ENCODE measurements around the gene ATP13A2.
A peak's percentile ranks its signal among the peaks of the same experiment; 100 is the strongest.

ATP13A2 gene

DNA sequence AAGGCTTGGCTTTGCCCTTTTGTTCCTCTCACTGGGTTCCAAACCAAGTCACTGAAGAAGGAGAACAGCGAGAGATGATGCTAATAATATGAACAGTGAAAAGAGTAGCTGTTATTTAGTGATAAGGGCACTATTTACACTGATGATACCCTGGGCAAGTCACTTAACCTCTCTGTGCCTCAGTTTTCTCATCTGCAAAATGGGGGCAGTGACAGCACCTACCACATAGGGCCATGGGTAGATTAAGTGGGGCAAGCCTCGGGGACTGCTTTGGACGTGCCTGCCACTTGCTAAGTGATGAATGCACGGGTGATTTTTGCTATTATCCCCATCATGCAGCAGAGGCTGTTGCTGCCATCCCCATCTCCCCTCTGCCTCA lies 9.2 kb downstream of the ATP13A2 start:
- no peak for DNase-seq

DNA sequence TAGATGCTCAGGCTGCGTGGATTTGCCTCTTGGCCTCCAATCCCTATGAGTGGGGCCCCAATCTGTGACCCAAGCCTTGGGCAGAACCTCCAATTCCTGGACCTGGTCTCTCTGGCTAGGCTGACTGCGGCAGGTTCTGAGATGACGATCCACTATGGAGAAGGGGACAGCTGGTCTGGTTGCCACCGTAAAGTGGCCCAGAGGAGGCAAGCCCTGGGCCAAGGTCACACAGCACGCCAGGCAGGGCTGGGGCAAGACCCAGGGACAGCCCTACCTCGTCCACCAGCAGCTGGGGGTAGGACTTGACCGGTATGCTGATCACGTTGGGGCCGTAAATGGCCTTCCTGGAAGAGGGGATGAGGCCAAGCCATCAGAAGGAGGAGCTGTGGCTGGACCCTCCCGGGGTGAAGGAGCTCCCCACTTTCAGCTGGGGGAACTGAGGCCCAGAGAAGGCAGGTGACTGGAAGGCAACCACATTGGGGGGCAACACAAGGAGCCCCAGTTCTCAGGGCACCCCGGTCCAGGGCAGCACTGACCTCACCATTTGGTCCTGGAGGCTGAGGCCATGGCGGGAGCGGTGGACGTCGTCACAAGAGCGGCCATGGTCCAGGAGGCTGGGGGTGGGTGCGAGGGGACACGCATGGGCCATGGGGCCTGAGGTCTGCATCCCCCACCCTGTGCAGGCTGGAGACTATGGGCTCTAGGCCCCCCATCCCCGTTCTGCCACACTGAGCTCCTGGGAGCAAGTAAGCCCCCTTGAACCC lies 9.8 kb downstream of the ATP13A2 start:
- DNase-seq, result no peak

DNA sequence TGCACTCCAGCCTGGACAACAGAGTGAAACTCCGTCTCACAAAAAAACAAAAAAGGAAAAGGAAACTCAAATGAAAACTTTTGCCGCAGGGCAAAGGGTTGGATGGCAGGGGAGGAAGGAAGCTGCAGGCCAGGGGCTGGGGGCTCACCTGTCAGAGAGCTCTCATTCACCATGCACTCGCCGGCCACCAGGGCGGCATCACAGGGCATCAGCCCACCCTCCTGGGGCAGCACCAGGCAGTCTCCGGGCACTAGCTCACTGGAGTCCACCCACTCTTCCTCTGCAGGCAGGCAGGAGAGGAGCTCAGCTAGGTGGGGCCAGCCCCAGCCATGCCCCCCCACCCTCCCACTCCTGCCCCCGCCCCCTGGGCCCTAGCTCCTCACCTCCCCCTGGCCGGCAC lies 11.9 kb downstream of the ATP13A2 start:
- no peak for DNase-seq

DNA sequence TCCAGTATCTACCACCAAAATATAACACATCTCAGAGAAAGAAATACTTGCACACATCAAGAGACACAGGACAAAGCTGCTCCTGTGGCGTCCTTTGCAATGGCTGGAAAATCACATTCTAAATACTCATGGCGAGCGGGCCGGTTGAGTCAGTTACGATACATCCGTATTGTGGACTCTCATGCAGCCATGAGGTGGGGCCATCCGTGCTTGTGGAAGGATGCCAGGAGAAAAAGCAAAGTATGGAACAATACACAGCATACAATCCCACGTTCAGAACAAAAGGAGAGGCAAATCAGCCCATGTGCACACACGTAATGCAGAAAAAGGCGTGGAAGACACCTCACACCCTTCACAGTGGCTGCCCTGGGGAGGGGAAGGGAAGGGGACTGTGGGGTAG lies 13.1 kb downstream of the ATP13A2 start:
- no peak for DNase-seq

DNA sequence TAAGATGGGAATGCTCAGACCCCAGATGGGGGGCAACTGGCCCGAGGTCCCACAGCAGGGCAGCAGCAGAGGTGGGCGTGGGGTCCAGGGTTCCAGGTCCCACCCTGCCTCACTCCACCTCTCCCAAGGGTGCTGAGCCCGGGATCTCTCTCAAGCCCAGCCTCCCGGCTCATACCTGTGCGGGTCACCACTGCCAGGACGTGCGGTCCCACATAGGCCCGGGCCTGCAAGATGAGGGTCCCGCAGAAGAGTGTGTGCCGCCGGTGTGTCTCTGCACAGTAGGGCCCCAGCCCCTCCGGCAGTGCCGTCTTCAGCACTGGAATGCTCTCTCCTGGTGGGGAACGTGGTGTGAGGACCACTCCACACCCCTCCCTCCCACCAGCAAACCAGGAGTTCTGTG lies 14.9 kb downstream of the ATP13A2 start:
- DNase-seq, result no peak

DNA sequence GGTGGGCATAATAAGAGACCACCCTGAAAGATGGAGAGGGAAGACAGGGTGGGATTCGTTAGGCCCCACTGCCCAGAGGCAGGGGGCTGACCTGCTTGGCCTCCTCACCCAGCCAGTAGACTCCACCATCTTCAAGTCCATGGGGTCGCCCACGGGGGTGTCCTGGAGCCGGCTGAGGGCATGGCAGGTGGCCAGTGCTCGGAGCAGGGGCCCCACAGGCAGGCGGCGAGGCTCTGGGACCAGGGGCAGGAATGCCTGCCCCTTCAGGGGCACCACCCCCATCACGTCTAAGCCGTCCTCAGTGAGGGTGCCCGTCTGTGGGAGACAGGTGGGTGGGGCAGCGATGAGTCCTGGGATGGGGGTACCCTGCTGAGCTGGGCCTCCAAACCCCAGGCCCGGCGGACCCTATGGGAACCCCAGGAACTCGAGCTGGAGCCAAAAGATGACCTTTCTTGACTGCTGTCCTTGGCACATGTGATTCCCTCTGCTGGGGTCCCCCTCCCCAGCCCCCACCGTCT lies 18.1 kb downstream of the ATP13A2 start:
- no peak for DNase-seq

DNA sequence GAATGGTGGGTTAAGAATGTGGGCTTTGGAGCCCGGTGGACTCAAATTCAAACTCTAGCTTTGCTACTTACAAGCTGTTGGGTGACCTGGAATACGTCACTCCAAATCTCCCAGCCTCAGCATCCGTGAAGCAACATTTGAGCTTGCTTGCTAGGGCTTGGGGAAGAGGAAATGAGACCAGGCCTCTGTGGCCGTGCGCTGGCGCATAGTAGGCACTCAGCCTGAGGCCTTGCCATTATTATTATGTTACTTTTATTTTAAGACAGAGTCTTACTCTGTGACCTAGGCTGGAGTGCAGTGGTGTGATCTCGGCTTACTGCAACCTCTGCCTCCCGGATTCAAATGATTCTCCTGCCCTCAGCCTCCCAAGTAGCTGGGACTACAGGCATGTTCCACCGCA lies 19.1 kb downstream of the ATP13A2 start:
- DNase-seq, result no peak

DNA sequence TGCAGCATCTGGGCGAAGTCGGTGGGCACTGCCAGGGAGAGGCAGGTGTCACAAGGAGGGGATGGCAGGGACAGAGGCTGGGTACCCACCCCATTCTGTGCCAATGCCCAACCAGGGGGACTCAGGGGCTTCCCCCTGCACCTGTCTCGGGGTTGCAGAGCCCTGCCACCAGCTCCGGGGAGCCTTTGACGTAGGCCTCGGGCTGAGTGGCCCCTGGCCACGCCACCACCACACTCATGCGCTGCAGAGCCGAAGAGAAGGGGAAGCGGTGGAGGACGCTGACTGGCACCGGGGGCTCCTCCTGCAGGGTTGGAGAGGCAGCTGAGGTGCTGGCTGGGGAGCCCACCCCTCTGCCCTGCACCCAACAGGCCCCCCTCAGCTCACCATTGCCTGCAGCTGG lies 19.6 kb downstream of the ATP13A2 start:
- no peak for DNase-seq

DNA sequence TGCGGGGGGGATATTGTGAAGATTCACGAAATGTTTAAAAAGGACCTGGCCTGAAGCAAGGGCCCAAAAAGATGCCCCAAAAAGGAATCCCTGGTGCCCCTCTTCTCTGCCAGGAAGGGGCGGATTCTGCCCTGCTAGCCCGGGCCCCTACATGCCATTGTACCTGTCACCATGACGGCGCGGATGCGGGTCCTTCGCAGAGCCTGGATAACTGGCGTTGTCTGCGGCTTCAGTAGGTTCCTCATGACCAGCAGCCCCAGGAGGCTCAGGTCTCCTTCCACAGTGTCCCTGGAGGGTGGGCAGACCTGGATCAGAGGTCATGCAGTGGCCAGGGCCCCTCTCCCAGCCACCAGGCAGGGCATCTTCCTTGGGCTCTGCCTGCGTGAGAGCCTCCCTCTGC lies 20.2 kb downstream of the ATP13A2 start:
- no peak for DNase-seq

DNA sequence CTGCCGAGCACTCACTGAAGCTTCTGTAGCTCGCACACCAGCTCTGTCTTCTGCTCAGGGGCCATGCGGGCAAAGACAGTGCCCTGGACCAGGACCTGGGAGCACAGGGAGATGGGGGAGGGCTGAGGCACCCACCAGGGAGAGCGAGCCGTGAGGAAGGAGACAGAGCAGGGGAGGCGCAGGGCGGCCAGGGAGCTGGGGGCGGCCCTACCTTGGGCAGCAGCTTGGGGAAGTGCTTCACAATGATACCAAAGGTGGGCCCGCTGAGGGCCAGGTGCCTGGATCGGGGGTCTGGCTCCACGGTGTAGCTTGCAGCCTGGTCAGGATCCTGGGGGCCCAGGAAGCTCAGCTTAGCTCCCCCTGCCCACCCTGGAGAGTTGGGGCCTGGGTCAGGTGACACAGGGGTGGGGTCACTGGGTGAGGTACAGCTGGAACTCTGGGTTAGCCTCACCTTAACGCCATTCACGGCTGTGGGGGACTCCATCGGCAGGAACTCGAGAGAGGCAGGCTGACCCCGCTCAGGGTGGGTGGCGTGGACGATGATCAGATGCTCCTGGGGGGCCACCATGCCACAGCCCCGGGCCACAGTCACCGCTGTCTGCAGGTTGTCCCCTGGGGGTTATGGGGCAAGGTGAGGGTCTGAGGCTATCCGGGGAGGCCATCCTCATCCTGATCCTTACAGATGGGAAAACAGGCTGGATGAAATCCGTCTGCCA lies 21.9 kb downstream of the ATP13A2 start:
- DNase-seq, result no peak

DNA sequence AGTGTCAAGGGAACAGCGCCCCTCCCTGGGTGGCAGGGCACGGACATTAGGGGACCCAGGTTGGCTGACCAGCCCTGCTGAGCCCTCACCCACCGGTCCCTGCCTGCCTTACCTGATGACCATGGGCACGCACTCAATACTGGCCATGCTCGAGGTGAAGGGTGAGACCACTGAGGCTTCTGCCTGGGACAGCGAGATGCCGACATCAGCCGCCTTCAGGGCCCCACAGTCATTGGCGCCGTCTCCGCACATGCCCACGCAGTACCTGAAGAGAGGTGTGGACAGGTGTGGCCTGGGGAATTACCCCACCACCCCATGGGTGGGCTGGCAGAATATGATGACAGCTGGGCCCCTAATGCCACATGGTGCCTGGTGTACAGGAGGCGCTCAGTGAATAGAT lies 23.5 kb downstream of the ATP13A2 start:
- DNase-seq, result no peak

DNA sequence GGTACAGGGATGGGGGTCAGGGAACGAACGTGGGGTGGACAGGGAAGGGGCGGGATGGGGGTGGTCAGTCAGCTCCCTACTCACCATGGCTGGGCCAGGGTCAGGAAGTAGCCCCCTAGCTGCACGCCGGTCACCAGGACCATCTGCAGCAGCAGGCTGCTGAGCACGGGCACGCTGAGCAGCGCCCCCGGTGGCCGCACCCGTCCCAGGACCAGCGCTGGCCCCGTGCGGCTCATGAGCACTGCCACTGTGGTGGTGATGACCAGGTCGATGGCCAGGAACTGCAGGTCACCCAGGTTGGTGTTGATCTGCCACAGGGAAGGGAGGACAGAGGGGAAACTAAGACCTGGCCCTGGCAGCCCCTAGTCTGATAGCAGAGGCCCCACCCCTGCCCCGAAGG lies 24.8 kb downstream of the ATP13A2 start:
- no peak for DNase-seq

DNA sequence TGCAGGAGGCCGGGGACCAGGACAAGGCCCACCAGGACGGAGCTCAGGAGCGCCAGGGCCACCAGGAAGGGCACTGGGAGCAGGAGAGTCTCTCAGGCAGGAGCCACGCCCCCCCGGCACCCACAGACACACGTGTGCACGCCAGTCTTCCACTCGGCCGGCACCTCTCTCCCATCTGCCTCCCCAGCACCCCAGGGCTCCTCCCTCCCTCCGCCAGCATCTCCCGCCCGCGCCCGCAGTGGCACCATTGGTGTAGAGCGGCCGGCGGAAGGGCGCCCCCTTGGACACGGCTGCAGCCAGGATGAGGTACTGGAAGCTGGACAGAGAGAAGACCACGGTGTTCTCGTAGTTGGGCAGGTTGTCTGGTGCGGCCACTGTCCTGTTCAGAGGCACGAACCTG lies 25.2 kb downstream of the ATP13A2 start:
- no peak for DNase-seq

DNA sequence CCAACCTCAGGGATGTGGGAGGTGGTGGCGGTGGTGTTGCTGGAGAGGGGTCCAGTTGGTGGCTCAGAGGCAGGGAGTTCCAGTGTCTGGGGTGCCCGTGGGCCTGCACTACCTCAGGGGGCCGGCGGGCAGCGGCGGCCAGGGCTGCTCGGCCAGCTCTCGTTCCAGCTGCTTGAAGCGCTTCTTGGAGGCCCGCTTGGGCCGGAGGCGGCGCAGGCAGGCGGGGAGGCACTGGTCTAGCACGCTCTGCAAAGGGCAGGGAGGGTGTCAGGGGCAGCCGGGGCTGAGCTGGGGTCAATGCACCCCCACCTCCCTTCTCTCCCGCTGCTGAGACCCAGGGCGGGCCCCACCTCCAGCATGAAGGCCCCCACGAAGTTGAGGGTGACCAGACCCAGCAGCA lies 25.6 kb downstream of the ATP13A2 start:
- DNase-seq, result no peak

DNA sequence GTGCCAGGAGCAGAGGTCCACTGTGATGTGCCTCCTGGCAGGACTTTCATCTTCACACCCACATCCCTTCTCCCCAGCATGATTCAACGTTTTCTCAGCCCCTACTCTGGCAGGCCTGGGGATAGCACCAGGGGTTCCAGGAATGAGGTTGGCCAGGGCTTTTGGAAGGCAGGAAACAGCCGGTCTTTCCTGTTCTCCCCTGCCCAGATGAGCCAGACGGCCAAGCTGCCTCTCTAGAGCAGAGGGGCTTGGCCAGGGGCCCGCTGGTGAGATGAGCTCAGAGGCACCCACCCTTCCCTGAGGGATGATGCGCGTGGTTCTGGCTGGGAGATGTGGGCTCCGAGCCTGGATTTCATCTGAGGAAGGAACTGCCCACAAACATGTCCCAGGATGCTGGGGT lies 27.0 kb downstream of the ATP13A2 start:
- peak; percentile 94 for DNase-seq

DNA sequence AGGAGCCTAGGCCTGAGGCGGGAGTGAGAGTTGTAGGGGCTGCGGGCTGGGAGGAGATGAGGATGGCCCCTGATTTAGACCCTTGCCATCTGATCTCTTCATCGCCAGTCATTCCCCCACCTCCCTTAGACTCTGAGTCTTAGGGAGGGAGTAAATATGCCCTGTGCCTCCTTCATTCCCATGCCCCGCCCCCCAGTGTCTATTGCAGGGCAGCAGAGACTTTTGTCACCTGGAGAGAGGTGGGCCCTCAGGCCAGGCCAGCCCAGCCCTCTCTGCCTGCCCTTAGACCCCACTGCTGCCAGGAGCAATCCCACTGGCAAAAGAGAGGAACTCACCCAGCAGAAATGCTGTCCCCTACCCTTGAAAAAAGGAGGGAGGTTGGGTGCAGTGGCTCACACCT lies 28.1 kb downstream of the ATP13A2 start:
- no peak for DNase-seq

DNA sequence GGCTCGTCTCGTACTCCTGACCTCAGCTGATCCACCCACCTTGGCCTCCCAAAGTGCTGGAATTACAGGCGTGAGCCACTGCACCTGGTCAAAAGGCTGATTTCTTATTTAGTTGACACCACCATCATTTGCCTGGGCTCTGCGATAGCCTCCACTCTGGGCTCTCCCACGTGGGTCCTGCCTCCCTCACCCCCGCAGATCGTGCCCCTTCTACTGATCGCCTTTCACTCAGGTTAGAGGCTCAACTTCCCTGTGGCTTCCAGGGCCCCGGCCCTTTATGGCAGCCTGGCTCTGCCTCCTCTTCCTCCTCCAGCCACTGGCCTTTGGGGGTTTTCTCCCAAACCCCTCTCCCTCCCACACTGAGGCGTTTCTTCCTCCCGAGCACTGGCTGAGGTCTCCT lies 28.8 kb downstream of the ATP13A2 start:
- DNase-seq, result no peak

DNA sequence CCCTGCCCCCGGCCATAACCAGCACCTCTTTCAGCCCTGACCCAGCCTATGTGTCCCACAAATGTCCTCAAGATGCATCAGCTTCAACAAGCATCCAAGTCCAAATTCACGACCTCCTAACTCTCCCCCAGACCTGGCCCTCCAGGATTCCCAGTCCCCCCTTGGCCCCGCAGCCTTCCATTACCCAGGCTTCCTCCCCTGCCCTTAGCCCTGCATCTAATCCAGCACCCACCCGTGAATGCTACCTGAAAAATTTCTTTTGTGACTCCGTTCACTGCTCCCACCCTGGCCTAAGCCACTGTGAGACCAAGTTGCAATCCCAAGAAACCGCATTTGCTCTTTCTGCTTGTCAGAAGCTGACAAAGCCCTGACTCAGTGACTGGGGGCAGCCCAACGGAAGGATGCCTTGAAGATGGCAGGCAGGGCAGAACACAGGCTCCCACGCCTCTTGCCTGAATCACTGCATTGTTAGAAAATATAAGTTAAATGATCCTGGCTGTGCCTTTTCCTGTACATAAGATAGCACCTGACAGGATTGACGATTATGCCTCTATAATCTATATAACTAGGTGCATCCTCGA lies 30.4 kb downstream of the ATP13A2 start:
- DNase-seq, result peak; percentile 94

DNA sequence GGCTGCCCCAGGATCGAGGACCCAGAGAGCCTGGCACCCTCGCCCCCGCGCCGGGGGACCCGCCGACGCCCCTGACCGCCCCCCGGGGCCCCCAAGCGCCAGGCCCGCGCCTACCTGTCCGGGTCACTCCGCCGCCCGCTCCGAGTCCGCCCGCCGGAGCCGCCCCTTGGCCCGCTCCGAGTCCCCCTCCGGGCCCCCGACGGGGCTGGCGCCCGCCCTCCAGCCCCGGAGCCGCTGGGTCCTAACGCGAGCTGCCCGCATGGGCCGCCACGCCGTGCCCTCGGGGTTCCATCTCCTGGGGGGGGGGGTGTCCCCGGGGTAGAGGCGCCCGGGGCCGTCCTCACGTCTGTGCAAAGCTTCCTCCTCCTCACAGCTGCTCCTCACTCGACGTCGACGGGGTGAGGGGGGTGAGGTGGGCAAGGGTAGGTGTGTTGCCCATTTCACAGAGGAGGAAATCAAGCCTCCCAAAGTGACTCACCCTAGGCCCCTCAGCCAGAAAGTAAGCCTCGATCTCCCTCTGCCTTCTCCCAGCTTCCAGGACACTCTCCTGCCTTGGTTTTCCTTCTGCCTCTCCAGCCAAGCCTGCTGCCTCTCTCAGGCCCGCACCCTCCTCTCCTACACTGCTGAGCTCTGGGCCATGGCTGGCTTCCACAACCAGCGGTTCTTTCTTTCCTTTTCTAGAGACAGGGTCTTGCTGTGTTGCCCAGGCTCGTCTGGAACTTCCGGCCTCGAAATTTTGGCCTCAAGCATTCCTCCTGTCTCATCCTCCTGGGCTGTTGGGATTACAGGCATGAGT lies 31.1 kb downstream of the ATP13A2 start, which contains the start of gene MFAP2:
Gene MFAP2, minus strand, starts transcription at position 148 of the 796 bp plus-strand sequence. CDS start 2,347 bp downstream, outside the sequence.
- DNase-seq, result peak; percentile 63

DNA sequence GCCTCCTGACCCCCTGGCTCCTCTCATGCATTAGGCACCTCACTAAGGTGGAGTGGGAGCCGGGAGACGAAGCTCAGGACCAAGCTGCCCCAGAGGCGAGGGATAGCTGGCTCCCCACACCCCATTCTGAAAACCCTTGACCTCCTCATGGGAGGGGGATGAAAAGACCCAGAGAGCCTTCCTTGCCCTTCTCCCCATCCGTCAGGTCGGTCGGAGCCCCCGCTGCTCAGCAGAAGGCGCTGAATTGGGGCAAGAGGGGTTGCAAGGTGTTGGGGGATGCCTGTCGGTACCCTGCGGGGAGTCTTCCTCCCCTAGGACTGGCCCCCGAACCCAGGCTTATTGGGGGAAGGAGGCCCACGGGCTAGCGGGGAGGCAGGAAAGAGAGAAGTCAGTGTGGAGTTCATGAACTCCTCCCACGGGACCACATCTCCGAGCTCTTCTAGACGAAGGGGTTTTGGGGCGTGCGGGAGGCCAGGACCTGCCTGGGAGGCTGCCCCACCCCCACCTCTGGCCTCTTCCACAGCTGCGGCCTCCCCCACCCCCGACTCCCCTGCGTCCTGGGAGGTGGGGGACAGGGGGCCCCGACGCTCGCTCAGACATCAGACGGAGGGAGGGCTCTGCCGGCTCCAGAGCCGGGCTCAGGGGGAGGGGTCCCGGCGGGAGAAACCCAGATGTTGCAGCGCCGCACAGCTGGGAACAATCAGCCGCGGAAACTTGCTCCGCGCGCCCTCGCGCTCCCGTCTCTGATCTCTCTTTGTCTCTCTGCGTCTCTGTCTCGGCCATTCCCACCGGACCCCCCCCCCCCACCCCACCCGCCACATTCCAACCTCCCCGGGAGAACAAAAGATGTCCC lies 32.0 kb downstream of the ATP13A2 start:
- DNase-seq, result peak; percentile 34

DNA sequence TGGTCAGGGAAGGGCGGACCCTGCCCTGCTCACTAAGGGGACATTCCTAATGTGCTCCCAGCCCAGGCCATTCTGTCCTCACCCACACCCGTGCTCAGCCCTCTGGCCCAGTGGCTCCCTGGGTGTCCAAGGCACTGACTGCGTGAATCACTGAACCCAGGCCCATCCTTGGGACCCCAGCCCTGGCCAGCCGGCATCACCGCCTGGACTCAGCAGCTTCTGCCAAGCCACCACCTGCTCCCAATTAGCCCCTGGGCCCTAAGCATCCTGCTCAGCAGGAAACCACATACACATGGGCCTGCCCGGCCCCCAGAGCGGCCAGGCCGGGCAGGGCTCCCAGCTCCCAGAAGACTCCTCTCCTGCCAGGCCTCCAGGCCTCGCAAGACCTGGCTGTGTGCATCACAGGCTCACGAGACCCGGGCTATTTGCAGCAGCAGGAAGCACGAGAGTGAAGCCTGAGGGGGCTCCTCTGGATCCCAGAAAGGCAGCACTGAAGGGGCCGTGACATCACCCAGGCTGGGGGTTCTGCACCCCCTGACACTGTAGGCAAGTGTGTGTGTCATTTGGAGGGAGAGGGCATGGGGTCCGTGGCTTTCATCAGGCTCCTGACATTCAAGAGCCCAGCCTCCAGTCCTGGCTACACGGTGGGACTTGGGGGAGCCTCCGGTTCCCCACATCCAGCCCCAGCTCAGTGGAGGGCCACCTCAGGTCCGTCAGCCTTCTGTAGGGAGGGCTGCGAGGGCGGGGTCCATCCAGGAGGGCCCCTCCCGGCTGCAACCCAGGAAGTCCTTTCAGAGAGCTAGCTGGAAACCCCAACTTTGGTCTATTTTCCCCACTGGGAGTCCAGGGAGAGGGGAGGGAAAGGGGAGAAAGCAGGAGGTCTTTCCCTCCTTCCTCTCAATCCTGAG lies 32.9 kb downstream of the ATP13A2 start:
- peak; percentile 89 for DNase-seq
